ENCODE measurements around the gene RASL12. TPM values are rescaled to one million over a fixed set of nuclear protein-coding genes. Genes with fewer than 3 reads are reported as not detected.
A peak's percentile ranks its signal among the peaks of the same experiment; 100 is the strongest.
"Not testable (repeated sequence)": the region's sequence is repeated elsewhere in the genome, so short reads cannot be mapped to it uniquely, and the experiment has no call there.

RASL12 gene
- total RNA-seq, 1 donor from 2014 or later: 15.1 TPM

DNA sequence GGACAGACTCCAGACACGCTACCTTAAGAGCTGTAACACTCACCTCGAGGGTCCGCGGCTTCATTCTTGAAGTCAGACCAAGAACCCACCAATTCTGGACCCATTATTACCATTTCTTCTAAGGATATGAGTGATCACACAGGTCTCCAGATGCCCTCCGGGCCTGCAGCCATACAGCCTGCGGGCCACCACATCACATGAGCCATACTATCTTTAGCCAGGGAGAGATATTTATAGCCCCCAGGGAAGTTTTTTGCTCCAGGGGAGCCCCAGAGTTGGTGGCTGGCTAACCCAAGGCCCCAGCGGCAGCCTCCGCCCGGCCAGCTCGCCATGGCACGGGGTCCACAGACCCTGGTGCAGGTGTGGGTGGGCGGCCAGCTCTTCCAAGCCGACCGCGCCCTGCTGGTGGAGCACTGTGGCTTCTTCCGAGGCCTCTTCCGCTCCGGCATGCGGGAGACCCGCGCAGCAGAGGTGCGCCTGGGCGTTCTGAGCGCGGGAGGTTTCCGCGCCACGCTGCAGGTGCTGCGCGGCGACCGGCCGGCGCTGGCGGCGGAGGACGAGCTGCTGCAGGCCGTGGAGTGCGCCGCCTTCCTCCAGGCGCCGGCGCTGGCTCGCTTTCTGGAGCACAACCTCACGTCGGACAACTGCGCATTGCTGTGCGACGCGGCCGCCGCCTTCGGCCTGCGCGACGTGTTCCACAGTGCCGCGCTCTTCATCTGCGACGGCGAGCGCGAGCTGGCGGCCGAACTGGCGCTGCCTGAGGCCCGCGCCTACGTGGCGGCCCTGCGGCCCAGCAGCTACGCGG lies 8.9 kb upstream of the RASL12 start, which contains the start of gene KBTBD13:
KBTBD13 (plus strand) TSS at position 261 of the 805 bp plus-strand sequence; CDS start at position 331, 70 bp downstream.
- Histone ChIP-seq H3K36me3 (ENCODE audit: control insufficient read depth in 3 of 3, insufficient read depth in 3 of 3, low read length in 3 of 3) (no peaks in the 10 kb centered on the region), H3K27ac (ENCODE audit: low read depth, low read length) (peak within 1 kb of the TSS; percentile 90), H3K9ac (ENCODE audit: low read depth in 1 of 3, low read length in 3 of 3) (peak within 1 kb of the TSS; percentile 71 to 90 (median 79)), H3K9me3 (ENCODE audit: control insufficient read depth in 3 of 3, low read length in 3 of 3) (no peaks in the 10 kb centered on the region), H3K27me3 (ENCODE audit: control insufficient read depth in 3 of 3, insufficient read depth in 3 of 3, low read length in 3 of 3) (peaks cover 0 to 4% (median 3%) of the 10 kb centered on the region in 3 donors), H3K4me1 (ENCODE audit: control insufficient read depth in 3 of 3, insufficient read depth in 3 of 3, low read length in 3 of 3) (peaks cover 38 to 52% (median 46%) of the 10 kb centered on the region in 3 donors), H3K4me3 (ENCODE audit: low read length in 3 of 3) (peak within 1 kb of the TSS; percentile 67 to 79 (median 79))

DNA sequence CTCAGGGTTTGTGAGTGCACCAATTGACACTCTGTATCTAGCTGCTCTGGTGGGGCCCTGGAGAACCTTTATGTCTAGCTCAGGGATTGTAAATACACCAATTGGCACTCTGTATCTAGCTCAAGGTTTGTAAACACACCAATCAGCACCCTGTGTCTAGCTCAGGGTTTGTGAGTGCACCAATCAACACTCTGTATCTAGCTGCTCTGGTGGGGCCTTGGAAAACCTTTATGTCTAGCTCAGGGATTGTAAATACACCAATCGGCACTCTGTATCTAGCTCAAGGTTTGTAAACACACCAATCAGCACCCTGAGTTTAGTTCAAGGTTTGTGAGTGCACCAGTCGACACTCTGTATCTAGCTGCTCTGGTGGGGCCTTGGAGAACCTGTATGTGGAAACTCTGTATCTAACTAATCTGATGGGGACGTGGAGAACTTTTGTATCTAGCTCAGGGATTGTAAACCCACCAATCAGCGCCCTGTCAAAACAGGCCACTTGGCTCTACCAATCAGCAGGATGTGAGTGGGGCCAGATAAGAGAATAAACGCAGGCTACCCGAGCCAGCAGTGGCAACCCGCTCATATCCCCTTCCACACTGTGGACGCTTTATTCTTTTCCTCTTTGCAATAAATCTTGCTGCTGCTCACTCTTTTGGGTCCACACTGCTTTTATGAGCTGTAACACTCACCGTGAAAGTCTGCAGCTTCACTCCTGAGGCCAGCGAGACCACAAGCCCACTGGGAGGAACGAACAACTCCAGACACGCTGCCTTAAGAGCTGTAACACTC lies 8.0 kb upstream of the RASL12 start:
- H3K27me3 ChIP-seq (ENCODE audit: control insufficient read depth in 3 of 3, insufficient read depth in 3 of 3, low read length in 3 of 3); H3K9me3 ChIP-seq (ENCODE audit: control insufficient read depth in 3 of 3, low read length in 3 of 3); H3K36me3 ChIP-seq (ENCODE audit: control insufficient read depth in 3 of 3, insufficient read depth in 3 of 3, low read length in 3 of 3): not testable (repeated sequence)
- Histone ChIP-seq H3K27ac (ENCODE audit: low read depth, low read length) (peak overlapping the region; percentile 90), H3K4me3 (ENCODE audit: low read length in 3 of 3) (peak overlapping the region; percentile 23 to 79 (median 79)), H3K9ac (ENCODE audit: low read depth in 1 of 3, low read length in 3 of 3) (peak overlapping the region; percentile 13 to 90 (median 71)), H3K4me1 (ENCODE audit: control insufficient read depth in 3 of 3, insufficient read depth in 3 of 3, low read length in 3 of 3) (peaks cover 43 to 53% (median 47%) of the 10 kb centered on the region in 3 donors)

DNA sequence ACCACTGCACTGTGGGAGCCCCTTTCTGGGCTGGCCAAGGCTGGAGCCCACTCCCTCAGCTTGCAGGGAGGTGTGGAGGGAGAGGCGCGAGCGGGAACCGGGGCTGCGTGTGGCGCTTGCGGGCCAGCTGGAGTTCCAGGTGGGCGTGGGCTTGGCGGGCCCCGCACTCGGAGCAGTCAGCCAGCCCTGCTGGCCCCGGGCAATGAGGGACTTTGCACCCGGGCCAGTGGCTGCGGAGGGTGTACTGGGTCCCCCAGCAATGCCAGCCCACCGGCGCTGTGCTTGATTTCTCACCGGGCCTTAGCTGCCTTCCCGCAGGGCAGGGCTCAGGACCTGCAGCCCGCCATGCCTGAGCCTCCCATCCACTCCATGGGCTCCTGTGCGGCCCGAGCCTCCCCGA lies 7.2 kb upstream of the RASL12 start:
- H3K9me3 ChIP-seq (ENCODE audit: control insufficient read depth in 3 of 3, low read length in 3 of 3); H3K27me3 ChIP-seq (ENCODE audit: control insufficient read depth in 3 of 3, insufficient read depth in 3 of 3, low read length in 3 of 3); H3K36me3 ChIP-seq (ENCODE audit: control insufficient read depth in 3 of 3, insufficient read depth in 3 of 3, low read length in 3 of 3); H3K9ac ChIP-seq (ENCODE audit: low read depth in 1 of 3, low read length in 3 of 3); H3K4me3 ChIP-seq (ENCODE audit: low read length in 3 of 3); H3K27ac ChIP-seq (ENCODE audit: low read depth, low read length): not testable (repeated sequence)
- H3K4me1 ChIP-seq (ENCODE audit: control insufficient read depth in 3 of 3, insufficient read depth in 3 of 3, low read length in 3 of 3): peaks cover 52 to 61% (median 55%) of the 10 kb centered on the region in 3 donors

DNA sequence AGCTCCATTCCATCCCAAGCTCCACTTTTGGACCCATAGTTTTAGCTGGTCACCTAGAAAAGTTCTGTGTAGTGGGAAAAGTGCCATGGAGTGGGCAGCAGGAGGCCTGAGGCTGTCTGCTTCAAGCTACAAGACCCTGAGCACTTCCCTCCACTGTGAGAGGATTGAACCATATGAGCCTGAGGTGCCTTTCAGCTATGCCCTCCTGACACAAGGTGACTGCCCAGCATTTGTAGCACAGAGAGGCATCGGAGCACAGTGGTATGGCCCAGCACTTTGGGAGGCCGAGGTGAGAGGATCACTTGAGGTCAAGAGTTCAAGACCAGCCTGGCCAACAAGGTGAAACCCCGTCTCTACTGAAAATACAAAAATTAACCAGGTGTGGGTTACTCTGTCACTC lies 4.8 kb upstream of the RASL12 start:
- Histone ChIP-seq H3K4me1 (ENCODE audit: control insufficient read depth in 3 of 3, insufficient read depth in 3 of 3, low read length in 3 of 3) (peaks cover 53 to 54% (median 53%) of the 10 kb centered on the region in 3 donors), H3K4me3 (ENCODE audit: low read length in 3 of 3) (no peak overlapping the region), H3K36me3 (ENCODE audit: control insufficient read depth in 3 of 3, insufficient read depth in 3 of 3, low read length in 3 of 3) (no peaks in the 10 kb centered on the region), H3K9ac (ENCODE audit: low read depth in 1 of 3, low read length in 3 of 3) (no peak overlapping the region), H3K27ac (ENCODE audit: low read depth, low read length) (peak overlapping the region; percentile 82), H3K9me3 (ENCODE audit: control insufficient read depth in 3 of 3, low read length in 3 of 3) (no peaks in the 10 kb centered on the region), H3K27me3 (ENCODE audit: control insufficient read depth in 3 of 3, insufficient read depth in 3 of 3, low read length in 3 of 3) (peaks cover 0 to 10% (median 9%) of the 10 kb centered on the region in 3 donors)

DNA sequence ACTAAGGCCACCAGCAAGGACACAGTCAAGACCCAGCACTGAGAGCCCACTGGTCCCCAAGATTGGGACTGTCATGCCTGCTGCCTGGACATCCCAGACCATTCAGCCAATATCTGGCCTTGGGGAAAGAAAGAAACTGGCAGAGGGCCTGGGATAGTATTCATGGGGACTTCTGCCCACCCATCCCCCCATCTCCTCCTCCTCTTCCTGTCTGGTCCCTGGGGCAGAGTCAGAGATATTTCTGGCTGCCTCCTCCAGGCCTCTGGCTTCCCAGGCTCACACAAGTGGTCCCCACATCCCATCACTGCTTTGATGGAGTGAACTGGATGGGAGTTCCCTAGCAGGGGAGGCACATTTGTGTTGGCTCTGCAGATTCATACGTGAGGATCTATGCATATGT lies 4.2 kb upstream of the RASL12 start:
- peak overlapping the region in 1 of 3 donors; percentile 57 for H3K9ac ChIP-seq (ENCODE audit: low read depth in 1 of 3, low read length in 3 of 3)
- H3K27ac ChIP-seq (ENCODE audit: low read depth, low read length): peak overlapping the region; percentile 82
- peak overlapping the region in 2 of 3 donors; percentile 38 to 45 for H3K4me3 ChIP-seq (ENCODE audit: low read length in 3 of 3)
- H3K4me1 ChIP-seq (ENCODE audit: control insufficient read depth in 3 of 3, insufficient read depth in 3 of 3, low read length in 3 of 3): peaks cover 48 to 53% (median 50%) of the 10 kb centered on the region in 3 donors
- H3K36me3 ChIP-seq (ENCODE audit: control insufficient read depth in 3 of 3, insufficient read depth in 3 of 3, low read length in 3 of 3): no peaks in the 10 kb centered on the region
- no peaks in the 10 kb centered on the region for H3K9me3 ChIP-seq (ENCODE audit: control insufficient read depth in 3 of 3, low read length in 3 of 3)
- peaks cover 3 to 16% (median 11%) of the 10 kb centered on the region in 3 donors for H3K27me3 ChIP-seq (ENCODE audit: control insufficient read depth in 3 of 3, insufficient read depth in 3 of 3, low read length in 3 of 3)

DNA sequence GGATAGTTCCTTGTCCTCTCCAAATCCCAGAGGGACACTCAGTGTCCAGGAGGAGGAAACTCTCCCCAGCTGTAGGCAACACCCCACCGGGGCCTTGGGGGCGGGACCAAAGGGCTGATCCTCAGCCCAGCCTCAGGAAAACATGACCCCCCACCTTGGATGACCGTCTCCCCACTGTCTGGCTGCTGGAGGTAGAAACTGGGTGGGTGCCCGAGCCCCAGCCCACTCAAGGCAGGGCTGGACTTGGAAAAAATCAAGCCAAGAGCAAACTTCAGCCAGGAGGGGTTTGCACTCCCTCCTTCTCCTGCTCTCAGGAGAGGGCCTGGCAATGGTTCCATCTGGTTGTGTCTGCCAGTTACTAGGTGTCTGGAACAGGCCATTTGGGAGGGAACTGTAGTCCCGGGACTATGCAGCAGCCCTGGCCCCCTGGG lies 3.6 kb upstream of the RASL12 start:
- H3K27ac ChIP-seq (ENCODE audit: low read depth, low read length): peak overlapping the region; percentile 82
- H3K36me3 ChIP-seq (ENCODE audit: control insufficient read depth in 3 of 3, insufficient read depth in 3 of 3, low read length in 3 of 3): no peaks in the 10 kb centered on the region
- H3K9ac ChIP-seq (ENCODE audit: low read depth in 1 of 3, low read length in 3 of 3): peak overlapping the region in 2 of 3 donors; percentile 25 to 43
- peaks cover 3 to 16% (median 13%) of the 10 kb centered on the region in 3 donors for H3K27me3 ChIP-seq (ENCODE audit: control insufficient read depth in 3 of 3, insufficient read depth in 3 of 3, low read length in 3 of 3)
- peaks cover 43 to 48% (median 46%) of the 10 kb centered on the region in 3 donors for H3K4me1 ChIP-seq (ENCODE audit: control insufficient read depth in 3 of 3, insufficient read depth in 3 of 3, low read length in 3 of 3)
- H3K4me3 ChIP-seq (ENCODE audit: low read length in 3 of 3): peak overlapping the region in 1 of 3 donors; percentile 45
- no peaks in the 10 kb centered on the region for H3K9me3 ChIP-seq (ENCODE audit: control insufficient read depth in 3 of 3, low read length in 3 of 3)

DNA sequence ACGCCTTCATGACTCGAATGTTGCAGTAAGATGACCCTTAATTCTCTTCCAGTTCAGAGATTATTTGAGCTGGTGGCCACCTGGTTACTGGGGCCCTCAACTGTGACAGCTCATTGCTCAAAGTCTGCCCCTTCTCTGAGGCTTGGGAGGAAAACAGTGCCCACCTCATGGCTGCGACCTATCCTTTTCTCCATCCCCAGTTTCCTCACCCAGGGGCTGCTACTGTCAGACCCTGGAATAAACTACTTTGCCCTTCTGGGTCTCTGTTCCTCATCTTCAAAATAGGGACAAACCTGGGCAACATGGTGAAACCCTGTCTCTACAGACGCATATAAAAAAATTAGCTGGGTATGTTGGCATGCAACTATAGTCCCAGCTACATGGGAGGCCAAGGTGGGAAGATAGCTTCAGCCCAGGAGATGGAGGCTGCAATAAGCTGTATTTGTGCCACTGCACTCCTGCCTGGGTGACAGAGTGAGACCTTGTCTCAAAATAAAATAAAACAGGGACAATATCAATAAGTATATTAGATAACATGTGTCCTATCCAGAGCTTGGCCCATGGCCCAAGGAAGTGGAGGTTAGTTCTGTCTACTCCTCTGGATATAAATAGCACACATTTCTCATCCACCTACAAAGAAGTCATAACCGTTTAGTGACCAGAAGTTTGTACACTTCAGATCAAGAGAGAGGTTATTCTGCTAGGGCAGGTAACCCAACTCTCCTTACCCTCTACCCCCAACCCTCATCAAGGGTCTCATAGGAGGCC lies 2.2 kb upstream of the RASL12 start:
- Histone ChIP-seq H3K4me3 (ENCODE audit: low read length in 3 of 3) (peak overlapping the region in 1 of 3 donors; percentile 1), H3K27me3 (ENCODE audit: control insufficient read depth in 3 of 3, insufficient read depth in 3 of 3, low read length in 3 of 3) (peaks cover 3 to 16% (median 13%) of the 10 kb centered on the region in 3 donors), H3K9me3 (ENCODE audit: control insufficient read depth in 3 of 3, low read length in 3 of 3) (no peaks in the 10 kb centered on the region)

DNA sequence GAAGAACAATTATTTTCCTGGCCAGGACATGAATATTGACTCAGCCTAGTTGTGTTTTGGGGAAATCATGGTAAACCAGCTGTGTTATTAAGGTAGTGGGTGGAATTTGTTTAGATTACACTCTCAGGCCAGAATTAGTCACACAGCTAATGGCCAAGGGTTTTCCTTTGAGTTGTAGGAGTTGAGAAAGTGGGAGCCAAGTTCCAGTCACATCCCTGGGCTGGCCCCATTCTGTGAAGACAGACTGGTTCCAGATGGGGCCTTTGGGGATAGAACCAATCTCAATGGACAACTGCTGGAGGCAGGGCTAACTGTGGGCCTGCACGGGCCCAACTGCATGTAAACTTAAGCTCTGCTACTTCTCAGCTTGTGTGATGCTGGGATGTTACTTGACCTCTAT lies 1.4 kb upstream of the RASL12 start:
- Histone ChIP-seq H3K4me3 (ENCODE audit: low read length in 3 of 3) (no peak overlapping the region), H3K9me3 (ENCODE audit: control insufficient read depth in 3 of 3, low read length in 3 of 3) (no peaks in the 10 kb centered on the region), H3K36me3 (ENCODE audit: control insufficient read depth in 3 of 3, insufficient read depth in 3 of 3, low read length in 3 of 3) (no peaks in the 10 kb centered on the region), H3K4me1 (ENCODE audit: control insufficient read depth in 3 of 3, insufficient read depth in 3 of 3, low read length in 3 of 3) (peaks cover 43 to 48% (median 46%) of the 10 kb centered on the region in 3 donors), H3K27me3 (ENCODE audit: control insufficient read depth in 3 of 3, insufficient read depth in 3 of 3, low read length in 3 of 3) (peaks cover 3 to 16% (median 13%) of the 10 kb centered on the region in 3 donors), H3K27ac (ENCODE audit: low read depth, low read length) (peak overlapping the region; percentile 82), H3K9ac (ENCODE audit: low read depth in 1 of 3, low read length in 3 of 3) (no peak overlapping the region)

More for the DNA sequence above, 2.2 kb upstream of the RASL12 start:
- Histone ChIP-seq H3K9ac (ENCODE audit: low read depth in 1 of 3, low read length in 3 of 3) (no peak overlapping the region), H3K4me1 (ENCODE audit: control insufficient read depth in 3 of 3, insufficient read depth in 3 of 3, low read length in 3 of 3) (peaks cover 43 to 48% (median 46%) of the 10 kb centered on the region in 3 donors), H3K27ac (ENCODE audit: low read depth, low read length) (peak overlapping the region; percentile 82), H3K36me3 (ENCODE audit: control insufficient read depth in 3 of 3, insufficient read depth in 3 of 3, low read length in 3 of 3) (no peaks in the 10 kb centered on the region)

DNA sequence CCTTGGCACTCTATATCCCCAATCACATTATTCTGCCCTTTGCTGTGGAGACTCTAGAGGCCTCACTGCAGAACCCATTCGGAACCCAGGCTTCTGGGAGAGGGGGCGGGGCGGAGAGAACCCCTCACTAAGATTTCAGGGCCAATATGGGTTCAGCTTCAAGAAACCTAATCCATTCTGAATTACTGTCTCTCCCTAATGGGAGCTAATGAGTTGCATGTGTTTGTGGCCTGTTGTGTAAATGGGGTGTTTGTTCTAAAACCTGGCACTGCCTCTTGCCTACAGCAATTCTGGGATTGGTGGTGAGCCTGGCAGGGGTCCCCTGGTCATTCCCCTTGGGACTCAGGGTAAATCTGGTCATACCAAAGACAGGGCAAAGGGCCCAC lies 605 bp upstream of the RASL12 start:
- Histone ChIP-seq H3K4me1 (ENCODE audit: control insufficient read depth in 3 of 3, insufficient read depth in 3 of 3, low read length in 3 of 3) (peaks cover 43 to 48% (median 46%) of the 10 kb centered on the region in 3 donors), H3K36me3 (ENCODE audit: control insufficient read depth in 3 of 3, insufficient read depth in 3 of 3, low read length in 3 of 3) (no peaks in the 10 kb centered on the region)

More for the DNA sequence above, 605 bp upstream of the RASL12 start:
- H3K9me3 ChIP-seq (ENCODE audit: control insufficient read depth in 3 of 3, low read length in 3 of 3): no peaks in the 10 kb centered on the region
- H3K27ac ChIP-seq (ENCODE audit: low read depth, low read length): peak overlapping the region; percentile 82
- no peak overlapping the region for H3K9ac ChIP-seq (ENCODE audit: low read depth in 1 of 3, low read length in 3 of 3)
- H3K27me3 ChIP-seq (ENCODE audit: control insufficient read depth in 3 of 3, insufficient read depth in 3 of 3, low read length in 3 of 3): peaks cover 3 to 16% (median 13%) of the 10 kb centered on the region in 3 donors
- peak overlapping the region in 1 of 3 donors; percentile 36 for H3K4me3 ChIP-seq (ENCODE audit: low read length in 3 of 3)
